K562 (cell line): ENCODE data around the gene MBOAT2. TPM values are rescaled to one million over a fixed set of nuclear protein-coding genes. Genes with fewer than 3 reads are reported as not detected.

Experiments used
- CTCF ChIP-seq, 3 experiments: IDR thresholded peaks in 2 of 3; conservative IDR thresholded peaks in 1 of 3; 2 replicates each; pipeline ENCODE4 v1.5.1; 2011 to 2012; ENCODE audit warnings: low read length in 3 of 3, mild to moderate bottlenecking in 3 of 3, control low read depth in 2 of 3, improper control_type of control experiment in 1 of 3, inconsistent platforms in 1 of 3, low read depth in 1 of 3, mixed read lengths in 1 of 3, moderate library complexity in 1 of 3; ENCODE audit not compliant: insufficient read depth in 2 of 3
- EP300 ChIP-seq: IDR thresholded peaks from 2 replicates; pipeline ENCODE4 v1.6.1; 2012; ENCODE audit warnings: low read length, improper control_type of control experiment
- HINFP ChIP-seq: fragments of 450-650 bp; conservative IDR thresholded peaks from 2 replicates; pipeline ENCODE4 v1.6.1; 2016; ENCODE audit warnings: missing genetic modification characterization, low read depth, mild to moderate bottlenecking, control low read depth, missing compliant biosample characterization
- MAZ ChIP-seq, 2 experiments: fragments of 450-650 bp in 1 of 2; sonication (generic) in 1 of 2; formaldehyde crosslinking; IDR thresholded peaks in 1 of 2; conservative IDR thresholded peaks in 1 of 2; 2 replicates each; pipeline versions ENCODE4 v1.4.0 to v1.5.0; 2020; ENCODE audit warnings: mild to moderate bottlenecking in 1 of 2, missing genetic modification reagents in 1 of 2
- MCM3 ChIP-seq: fragments of 450-650 bp; IDR thresholded peaks from 2 replicates; pipeline ENCODE4 v1.6.1; 2016
- PCBP2 ChIP-seq: fragments of 200-400 bp; formaldehyde crosslinking; IDR thresholded peaks from 2 replicates; pipeline ENCODE4 v1.6.1; 2018; ENCODE audit warnings: low read length, low read depth, mild to moderate bottlenecking, moderate library complexity; ENCODE audit not compliant: poor library complexity, severe bottlenecking
- PKNOX1 ChIP-seq: fragments of 450-650 bp; IDR thresholded peaks from 2 replicates; pipeline ENCODE4 v1.6.1; 2016
- SMAD2 ChIP-seq: fragments of 150-350 bp; IDR thresholded peaks from 2 replicates; pipeline ENCODE4 v1.6.1; 2014; ENCODE audit warnings: low read depth, mild to moderate bottlenecking, low read length
- SMARCA5 ChIP-seq: fragments of 450-650 bp; IDR thresholded peaks from 2 replicates; pipeline ENCODE4 v1.6.1; 2016
- STAT6 ChIP-seq: sonication (generic); formaldehyde crosslinking; IDR thresholded peaks from 2 replicates; pipeline ENCODE4 v1.8.1; 2023; ENCODE audit warnings: mild to moderate bottlenecking, missing genetic modification reagents
- TFE3 ChIP-seq: fragments of 450-650 bp; formaldehyde crosslinking; IDR thresholded peaks from 2 replicates; pipeline ENCODE4 v1.4.0; 2020; ENCODE audit warnings: mild to moderate bottlenecking, mixed read lengths
- U2AF2 ChIP-seq: fragments of 200-400 bp; formaldehyde crosslinking; optimal IDR thresholded peaks from 2 replicates; pipeline ENCODE3; 2017; ENCODE audit warnings: low read depth, mild to moderate bottlenecking, low read length
- ZNF311 ChIP-seq: fragments of 250-450 bp; sonication (Bioruptor Pico); IDR thresholded peaks from 2 replicates; pipeline ENCODE4 v1.4.0; 2020; ENCODE audit warnings: mild to moderate bottlenecking, moderate library complexity
- ZNF518B ChIP-seq: fragments of 250-450 bp; sonication (Bioruptor Pico); IDR thresholded peaks from 2 replicates; pipeline ENCODE4 v1.5.0; 2021; ENCODE audit warnings: mild to moderate bottlenecking, moderate library complexity
- polyA plus RNA-seq, 8 experiments: library from polyadenylated mRNA; depleted of rRNA in 4 of 8; stranded (reverse) in 5 of 8; unstranded in 3 of 8; fragments of >200 nt; fragmentation: Nextera tagmentation in 2 of 8; fragmentation: Illumina TruSeq in 1 of 8; extraction: Ambion mirVana in 2 of 8; extraction: Trizol in 1 of 8; gene quantifications; 2 replicates each; pipeline versions ENCODE4 v1.2.1 to v1.2.3, GENCODE V29; 2011 to 2014; ENCODE audit warnings: inconsistent platforms in 1 of 8, missing spikeins in 1 of 8
- total RNA-seq, 7 experiments: library from RNA; depleted of rRNA in 6 of 7; stranded (reverse); fragments of >200 nt in 6 of 7; fragmentation: Illumina TruSeq in 2 of 7; extraction: Trizol in 2 of 7; gene quantifications; 2 replicates each; pipeline versions ENCODE4 v1.2.1 to v1.2.3, GENCODE V29; 2011 to 2021; ENCODE audit warnings: low replicate concordance in 1 of 7

The MBOAT2 gene
- total and polyA plus RNA-seq, 9 of the 15 experiments (the other 6 are each of a cell fraction or from before 2014, with no cell fraction given): 8.4 to 122 (median 27.6) TPM

GRCh38 chr2:8986327-8986976, 17.0 kb downstream of the MBOAT2 start (continued):
- TF ChIP-seq HINFP: no peak
- no peak for TF ChIP-seq ZNF311 (CRISPR knock-in tag)
- TF ChIP-seq ZNF518B: no peak
- TF ChIP-seq CTCF (IDR thresholded peaks at IDR 0.05 in 2 of 3, conservative IDR thresholded peaks at IDR 0.05 in 1 of 3; ENCODE audit: insufficient read depth in 2 of 3, low read depth in 1 of 3, low read length in 3 of 3): peak; percentile 76 to 84 (median 82)
- peak; percentile 15; the same call in 1 of the 2 replicates for TF ChIP-seq PKNOX1
- TF ChIP-seq STAT6: no peak
- TF ChIP-seq MCM3: no peak
- no peak for TF ChIP-seq PCBP2
- TF ChIP-seq SMARCA5: 0 out of 2 replicates have a peak, but pooled peaks have one; percentile 20
- TF ChIP-seq MAZ (CRISPR knock-in tag; conservative IDR thresholded peaks at IDR 0.05 in 1 of 2, IDR thresholded peaks at IDR 0.05 in 1 of 2): peak in 1 of 2 experiments; percentile 47; a peak in 1 of 4 replicates
- TF ChIP-seq SMAD2: no peak
- no peak for TF ChIP-seq U2AF2
- peak; percentile 91 for TF ChIP-seq TFE3
- TF ChIP-seq EP300: no peak
